Upper lobe of right lung (tissue), 1 donor: ENCODE results near the gene CEP68. TPM values are rescaled to one million over a fixed set of nuclear protein-coding genes. Genes with fewer than 3 reads are reported as not detected.

Source experiments
- ATAC-seq: fragments of 200-7000 bp; cut with Tn5 transposase; one replicate; pipeline ENCODE4 v1.9.1; 2020; ENCODE audit warnings: mild to moderate bottlenecking, moderate library complexity
- DNase-seq: peaks from one replicate; pipeline ENCODE4 v3.0.0-alpha.2; 2020
- H3K27ac ChIP-seq: fragments of 200-600 bp; one replicate; pipeline ENCODE4 v1.8.0; 2022
- H3K27me3 ChIP-seq: fragments of 200-600 bp; one replicate; pipeline ENCODE4 v1.8.0; 2022; ENCODE audit warnings: mild to moderate bottlenecking
- H3K36me3 ChIP-seq: fragments of 200-600 bp; one replicate; pipeline ENCODE4 v1.8.0; 2022
- H3K4me1 ChIP-seq: fragments of 200-600 bp; one replicate; pipeline ENCODE4 v1.8.0; 2022
- H3K4me3 ChIP-seq: fragments of 200-600 bp; one replicate; pipeline ENCODE4 v1.8.0; 2022; ENCODE audit warnings: mild to moderate bottlenecking
- H3K9me3 ChIP-seq: fragments of 200-600 bp; one replicate; pipeline ENCODE4 v1.8.0; 2022
- CTCF ChIP-seq: fragments of 200-600 bp; IDR thresholded peaks from one replicate; pipeline ENCODE4 v1.8.0; 2022; ENCODE audit warnings: antibody characterized with exemption
- intact Hi-C: fragments of 100-400 bp; cut with DNase I; formaldehyde crosslinking; loops from one replicate; pipeline ENCODE4 v1.11.0; 2022
- total RNA-seq: library from RNA; stranded (reverse); fragmentation: NEBNext Ultra II Directional; extraction: Animal tissue kit (Norgen Biotek cat#: 25700); gene quantifications from one replicate; pipeline ENCODE4 v1.2.1, GENCODE V29; 2021
- donor health status: DM: no; HTN: yes; CAD: no; lungs with severe emphysema.

CEP68 gene
- total RNA-seq, 1 donor from 2014 or later = 16.0 TPM

GRCh38 chr2:65026704-65027464 is 29.3 kb upstream of the CEP68 start:
- TF ChIP-seq CTCF = no peak
- ATAC-seq (no peak), DNase-seq (no peak)
- intact Hi-C loops = no loop called here
- Histone ChIP-seq H3K27ac (no peak overlapping the region), H3K9me3 (no peaks in the 10 kb centered on the region), H3K36me3 (no peaks in the 10 kb centered on the region), H3K4me1 (peaks cover 15% of the 10 kb centered on the region), H3K4me3 (no peak overlapping the region), H3K27me3 (no peaks in the 10 kb centered on the region)

- Histone ChIP-seq H3K27ac (no peak overlapping the region), H3K4me1 (peaks cover 19% of the 10 kb centered on the region), H3K27me3 (no peaks in the 10 kb centered on the region), H3K4me3 (no peak overlapping the region), H3K9me3 (no peaks in the 10 kb centered on the region), H3K36me3 (no peaks in the 10 kb centered on the region)
- intact Hi-C loops = no loop called here
- ATAC-seq (peak; percentile 54), DNase-seq (no peak)
- TF ChIP-seq CTCF = no peak
Observed at GRCh38 chr2:65027616-65028244, 28.5 kb upstream of the CEP68 start.

- no peaks in the 10 kb centered on the region for H3K9me3 ChIP-seq
- no peaks in the 10 kb centered on the region for H3K27me3 ChIP-seq
- peaks cover 19% of the 10 kb centered on the region for H3K4me1 ChIP-seq
- intact Hi-C loops = no loop called here
- no peak overlapping the region for H3K4me3 ChIP-seq
- no peak for TF ChIP-seq CTCF
- H3K27ac ChIP-seq = no peak overlapping the region
- DNase-seq (no peak), ATAC-seq (no peak)
- no peaks in the 10 kb centered on the region for H3K36me3 ChIP-seq
Observed at GRCh38 chr2:65030476-65031332, 25.5 kb upstream of the CEP68 start.

DNA sequence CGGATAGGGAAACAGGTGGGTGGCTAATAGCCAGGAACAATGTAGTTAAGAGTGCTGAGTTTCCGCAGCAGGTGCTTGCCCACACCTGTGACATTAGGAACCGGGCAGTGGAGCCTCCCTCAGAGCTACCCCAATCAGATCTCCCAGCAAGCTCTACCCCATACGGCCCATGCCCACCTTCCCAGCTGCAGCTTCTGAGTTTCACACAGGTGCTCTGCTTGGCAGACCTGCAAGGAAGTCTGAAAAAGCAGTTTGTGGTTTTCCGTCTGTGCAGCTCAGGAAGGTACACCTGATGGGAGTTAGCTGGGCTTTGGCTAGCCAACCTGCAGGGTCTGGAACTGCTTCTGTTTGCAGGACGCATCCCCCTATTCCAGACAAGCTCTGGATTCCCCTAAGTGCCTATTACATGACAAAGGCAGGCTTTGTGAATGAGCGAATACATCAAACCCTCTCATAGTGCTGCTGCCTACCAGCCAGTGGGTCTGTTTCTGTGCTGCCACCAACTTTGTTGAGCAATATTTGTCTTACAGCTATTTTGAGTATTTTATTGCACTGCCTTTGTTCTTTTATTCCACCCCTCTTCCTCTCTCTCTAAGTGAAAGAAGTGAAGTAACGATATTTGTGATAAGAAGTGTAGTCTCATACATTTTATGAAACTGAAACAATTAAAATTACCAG is 24.7 kb upstream of the CEP68 start:
- peak; percentile 67 for ATAC-seq
- no peaks in the 10 kb centered on the region for H3K36me3 ChIP-seq
- peak overlapping the region; percentile 14 for H3K4me3 ChIP-seq
- H3K27ac ChIP-seq = peak overlapping the region; percentile 36
- TF ChIP-seq CTCF = no peak
- H3K9me3 ChIP-seq = no peaks in the 10 kb centered on the region
- H3K27me3 ChIP-seq = no peaks in the 10 kb centered on the region
- DNase-seq = no peak
- intact Hi-C loops = no loop called here
- peaks cover 19% of the 10 kb centered on the region for H3K4me1 ChIP-seq
